B cell (primary cell): ENCODE measurements around the gene NCAPH2. TPM values are rescaled to one million over a fixed set of nuclear protein-coding genes. Genes with fewer than 3 reads are reported as not detected.

Experiments
- ATAC-seq: fragments of 200-7000 bp; cut with Tn5 transposase; one replicate; pipeline ENCODE4 v1.10.0; 2021; ENCODE audit warnings: low read depth, mild to moderate bottlenecking, moderate number of reproducible peaks, moderate library complexity
- CTCF ChIA-PET: fragments of 350-600 bp; sonication (Branson Sonifier 250); formaldehyde crosslinking; loops from one replicate; lab custom pipeline; 2021; ENCODE audit warnings: antibody characterized with exemption, inconsistent platforms; lab: Charles Lee
- POLR2A ChIA-PET: fragments of 350-600 bp; sonication (Branson Sonifier 250); formaldehyde crosslinking; loops from one replicate; lab custom pipeline; 2021; ENCODE audit warnings: antibody characterized with exemption; lab: Charles Lee
- DNase-seq: peaks from one replicate; pipeline ENCODE4 v3.0.0; 2013
- H2AFZ ChIP-seq: 2 replicates; pipeline ENCODE4 v1.6.1; 2012; ENCODE audit warnings: mild to moderate bottlenecking, low read depth, low read length; ENCODE audit not compliant: insufficient read depth, poor library complexity, severe bottlenecking
- H3K27ac ChIP-seq, 2 donors: 1 replicate in 1 of 2; 2 replicates in 1 of 2; pipeline ENCODE4 v1.5.1; 2012 to 2013; ENCODE audit warnings: low read length in 2 of 2, mild to moderate bottlenecking in 2 of 2, moderate library complexity in 1 of 2
- H3K27me3 ChIP-seq, 4 experiments: fragments of 200-600 bp in 1 of 4; sonication (generic) in 1 of 4; replicated peaks in 1 of 4; 1 replicate in 2 of 4; 2 replicates in 2 of 4; pipeline versions ENCODE4 v1.6.1 to v1.7.0; 2013 to 2016; ENCODE audit warnings: low read length in 3 of 4, mild to moderate bottlenecking in 2 of 4, mixed read lengths in 1 of 4, moderate library complexity in 1 of 4; ENCODE audit not compliant: insufficient read depth in 4 of 4, control insufficient read depth in 3 of 4; ENCODE audit errors: control extremely low read depth in 1 of 4
- H3K36me3 ChIP-seq, 2 experiments: replicated peaks in 1 of 2; 1 replicate in 1 of 2; 2 replicates in 1 of 2; pipeline versions ENCODE4 v1.6.1 to v1.7.1; 2013; ENCODE audit warnings: low read length in 1 of 2; ENCODE audit not compliant: insufficient read depth in 2 of 2, control insufficient read depth in 1 of 2; ENCODE audit errors: control extremely low read depth in 1 of 2, extremely low read depth in 1 of 2
- H3K4me1 ChIP-seq, 2 donors: fragments of 200-600 bp in 1 of 2; sonication (generic) in 1 of 2; 1 replicate in 1 of 2; 2 replicates in 1 of 2; pipeline versions ENCODE4 v1.5.1 to v1.6.1; 2013 to 2017; ENCODE audit warnings: low read length in 2 of 2; ENCODE audit not compliant: control insufficient read depth in 2 of 2, insufficient read depth in 2 of 2
- H3K4me2 ChIP-seq: replicated peaks from 2 replicates; pipeline ENCODE3; 2012; ENCODE audit warnings: mild to moderate bottlenecking, low read depth, low read length; ENCODE audit not compliant: poor library complexity, severe bottlenecking
- H3K4me3 ChIP-seq, 5 experiments: fragments of 200-600 bp in 1 of 5; sonication (generic) in 1 of 5; 1 replicate in 3 of 5; 2 replicates in 2 of 5; pipeline versions ENCODE4 v1.5.1 to v1.7.0; 2011 to 2016; ENCODE audit warnings: low read length in 4 of 5, mild to moderate bottlenecking in 4 of 5, low read depth in 2 of 5, control low read depth in 1 of 5, moderate library complexity in 1 of 5; ENCODE audit not compliant: insufficient read depth in 1 of 5; ENCODE audit errors: control extremely low read depth in 1 of 5, extremely low read depth in 1 of 5
- H3K79me2 ChIP-seq: fragments of 200-600 bp; sonication (generic); one replicate; pipeline ENCODE4 v1.6.0; 2016; ENCODE audit warnings: low read length; ENCODE audit not compliant: control insufficient read depth, insufficient read depth
- H3K9ac ChIP-seq: fragments of 200-600 bp; sonication (generic); 2 replicates; pipeline ENCODE4 v1.6.1; 2017; ENCODE audit warnings: mild to moderate bottlenecking, low read length, moderate library complexity
- H3K9me3 ChIP-seq, 3 donors: one replicate each; pipeline versions ENCODE4 v1.6.1 to v1.7.1; 2013; ENCODE audit warnings: low read length in 2 of 3; ENCODE audit not compliant: control insufficient read depth in 2 of 3, insufficient read depth in 1 of 3; ENCODE audit errors: control extremely low read depth in 1 of 3
- H4K20me1 ChIP-seq: 2 replicates; pipeline ENCODE4 v1.6.0; 2012; ENCODE audit warnings: mild to moderate bottlenecking, low read length; ENCODE audit not compliant: insufficient read depth, control insufficient read depth, poor library complexity, severe bottlenecking
- H3K27ac Mint-ChIP-seq: one replicate; pipeline ENCODE4 v1.8.0; 2021; ENCODE audit warnings: mixed read lengths
- H3K27me3 Mint-ChIP-seq: one replicate; pipeline ENCODE4 v1.8.0; 2021; ENCODE audit warnings: mixed read lengths
- H3K4me1 Mint-ChIP-seq: one replicate; pipeline ENCODE4 v1.8.0; 2021; ENCODE audit warnings: mixed read lengths
- H3K4me3 Mint-ChIP-seq: one replicate; pipeline ENCODE4 v1.8.0; 2021; ENCODE audit warnings: mixed read lengths
- H3K9me3 Mint-ChIP-seq: one replicate; pipeline ENCODE4 v1.8.0; 2022; ENCODE audit warnings: mixed read lengths; ENCODE audit not compliant: insufficient read depth
- CTCF ChIP-seq: fragments of 200-600 bp; IDR thresholded peaks from one replicate; pipeline ENCODE4 v1.8.0; 2022; ENCODE audit warnings: antibody characterized with exemption, mild to moderate bottlenecking
- EZH2 ChIP-seq: IDR thresholded peaks from 2 replicates; pipeline ENCODE4 v1.6.1; 2012; ENCODE audit warnings: borderline replicate concordance, low read depth, mild to moderate bottlenecking, moderate library complexity, low read length; ENCODE audit not compliant: insufficient read depth, poor library complexity, severe bottlenecking
- WGBS: methylation state at CpG from one replicate; pipeline ENCODE4 v1.1.5; 2013; ENCODE audit warnings: missing lambda C conversion rate; ENCODE audit not compliant: insufficient coverage; 5-methylcytosine and 5-hydroxymethylcytosine counted together
- intact Hi-C: fragments of 100-400 bp; cut with micrococcal nuclease; formaldehyde crosslinking; loops from one replicate; pipeline ENCODE4 v1.10.0; 2022
- polyA plus RNA-seq: library from polyadenylated mRNA; depleted of rRNA; stranded (reverse); fragments of >200 nt; gene quantifications from 2 replicates; pipeline ENCODE4 v1.2.3, GENCODE V29; 2012
- total RNA-seq, 2 donors: library from RNA; stranded (reverse); fragments of 120-200 nt in 1 of 2; gene quantifications; 1 replicate in 1 of 2; 2 replicates in 1 of 2; pipeline versions ENCODE4 v1.2.3 to v1.2.4, GENCODE V29; 2013 to 2022

Gene NCAPH2
- total and polyA plus RNA-seq, 2 donors (not counting 1 experiment from before 2014, with no cell fraction given): 47.1 to 76.9 TPM

- no peaks in the 10 kb centered on the region for H3K79me2 ChIP-seq
- no peak overlapping the region for H2AFZ ChIP-seq
- H3K27ac Mint-ChIP-seq: no peak overlapping the region
- H3K4me2 ChIP-seq: no peak overlapping the region
- no peak overlapping the region for H3K4me3 ChIP-seq
- peaks cover 0 to 4% (median 0%) of the 10 kb centered on the region in 3 donors for H3K9me3 ChIP-seq
- intact Hi-C loops: no loop called here
- peaks cover 14% of the 10 kb centered on the region for H4K20me1 ChIP-seq
- H3K4me1 Mint-ChIP-seq: no peaks in the 10 kb centered on the region
- ATAC-seq (no peak), DNase-seq (no peak)
- 95% methylated on average over 22 of the region's 22 CpGs for WGBS
- TF ChIP-seq CTCF (no peak), EZH2 (no peak)
- H3K4me3 Mint-ChIP-seq: no peak overlapping the region
- ChIA-PET CTCF (interaction anchor here (0.6 to 5.2 kb wide), 2 partner anchors 11 to 39 kb away, joined by 3 to 40 read pairs; no protein-coding TSS in a partner anchor), POLR2A (interaction anchor here (1.5 kb wide), 1 partner anchor 11 kb away, joined by 7 read pairs; no protein-coding TSS in a partner anchor)
- H3K4me1 ChIP-seq: no peaks in the 10 kb centered on the region
- no peak overlapping the region for H3K27ac ChIP-seq
- H3K9ac ChIP-seq: no peak overlapping the region
- H3K9me3 Mint-ChIP-seq: no peaks in the 10 kb centered on the region
- H3K36me3 ChIP-seq: peaks cover 0 to 86% of the 10 kb centered on the region in 2 experiments
- no peaks in the 10 kb centered on the region for H3K27me3 Mint-ChIP-seq
- H3K27me3 ChIP-seq: no peaks in the 10 kb centered on the region
These were observed 49.0 kb upstream of the NCAPH2 start for GRCh38 chr22:50459016-50459415.

GRCh38 chr22:50459496-50460140, 48.4 kb upstream of the NCAPH2 start:
- H3K4me1 Mint-ChIP-seq: no peaks in the 10 kb centered on the region
- no peaks in the 10 kb centered on the region for H3K9me3 Mint-ChIP-seq
- H3K79me2 ChIP-seq: no peaks in the 10 kb centered on the region
- TF ChIP-seq EZH2 (no peak), CTCF (no peak)
- CTCF ChIA-PET: interaction anchor here (0.6 to 5.2 kb wide), 2 partner anchors 10 to 39 kb away, joined by 3 to 40 read pairs; no protein-coding TSS in a partner anchor
- intact Hi-C loops: no loop called here
- peaks cover 0 to 87% of the 10 kb centered on the region in 2 experiments for H3K36me3 ChIP-seq
- no peak overlapping the region for H3K9ac ChIP-seq
- DNase-seq: no peak
- H3K27me3 ChIP-seq: no peaks in the 10 kb centered on the region
- POLR2A ChIA-PET: interaction anchor here (1.5 kb wide), 1 partner anchor 11 kb away, joined by 7 read pairs; no protein-coding TSS in a partner anchor
- H4K20me1 ChIP-seq: peaks cover 14% of the 10 kb centered on the region
- H3K4me2 ChIP-seq: no peak overlapping the region
- ATAC-seq: no peak
- H2AFZ ChIP-seq: no peak overlapping the region
- no peak overlapping the region for H3K4me3 ChIP-seq
- H3K4me3 Mint-ChIP-seq: no peak overlapping the region
- no peaks in the 10 kb centered on the region for H3K4me1 ChIP-seq
- WGBS: 97% methylated on average over 41 of the region's 41 CpGs
- no peak overlapping the region for H3K27ac ChIP-seq
- H3K9me3 ChIP-seq: peaks cover 0 to 4% (median 0%) of the 10 kb centered on the region in 3 donors
- no peaks in the 10 kb centered on the region for H3K27me3 Mint-ChIP-seq
- no peak overlapping the region for H3K27ac Mint-ChIP-seq
